Dendritic cell treated with granulocyte-macrophage colony-stimulating factor and Interleukin-4, amounts not matched to agents 40 ng/mL and 50 ng/mL, for 4 days (primary cell): ENCODE measurements around the gene RND2.
A peak's percentile ranks its signal among the peaks of the same experiment; 100 is the strongest.
"Not testable (repeated sequence)": the region's sequence is repeated elsewhere in the genome, so short reads cannot be mapped to it uniquely, and the experiment has no call there.

Experiments used
- H3K27ac Mint-ChIP-seq: one replicate; pipeline ENCODE4 v1.8.0; 2022; ENCODE audit warnings: mild to moderate bottlenecking, mixed read lengths
- H3K27me3 Mint-ChIP-seq: one replicate; pipeline ENCODE4 v1.8.0; 2022; ENCODE audit warnings: mild to moderate bottlenecking, mixed read lengths
- H3K36me3 Mint-ChIP-seq: one replicate; pipeline ENCODE4 v1.8.0; 2022; ENCODE audit warnings: low read depth, mixed read lengths
- H3K4me1 Mint-ChIP-seq: one replicate; pipeline ENCODE4 v1.8.0; 2022; ENCODE audit warnings: low read depth, mixed read lengths
- H3K4me3 Mint-ChIP-seq: one replicate; pipeline ENCODE4 v1.8.0; 2022; ENCODE audit warnings: mild to moderate bottlenecking, moderate library complexity, mixed read lengths
- H3K9me3 Mint-ChIP-seq: one replicate; pipeline ENCODE4 v1.8.0; 2022; ENCODE audit warnings: mixed read lengths
- intact Hi-C: fragments of 100-400 bp; cut with micrococcal nuclease; formaldehyde crosslinking; loops from one replicate; pipeline ENCODE4 v1.15.0; 2022

The RND2 gene

DNA sequence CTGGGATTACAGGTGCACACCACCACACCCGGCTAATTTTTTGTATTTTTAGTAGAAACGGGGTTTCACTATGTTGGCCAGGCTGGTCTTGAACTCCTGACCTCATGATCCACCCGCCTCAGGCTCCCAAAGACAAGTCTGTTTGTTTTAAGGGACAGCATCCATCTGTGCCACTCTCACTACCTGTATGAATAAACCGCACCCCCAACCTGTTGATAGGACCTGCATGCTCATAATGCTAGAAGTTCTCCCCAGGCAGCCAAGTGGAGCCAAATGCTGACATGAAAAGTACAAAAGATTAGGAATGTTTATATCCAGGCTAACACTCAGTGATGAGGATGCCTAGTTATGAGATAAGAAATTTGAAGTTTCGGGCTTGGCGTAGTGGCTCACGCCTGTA is 28.0 kb downstream of the RND2 start:
- H3K4me3 Mint-ChIP-seq, H3K27ac Mint-ChIP-seq, H3K9me3 Mint-ChIP-seq, intact Hi-C loops, H3K4me1 Mint-ChIP-seq, H3K27me3 Mint-ChIP-seq: not testable (repeated sequence)
- H3K36me3 Mint-ChIP-seq = peaks cover 48% of the 10 kb centered on the region

DNA sequence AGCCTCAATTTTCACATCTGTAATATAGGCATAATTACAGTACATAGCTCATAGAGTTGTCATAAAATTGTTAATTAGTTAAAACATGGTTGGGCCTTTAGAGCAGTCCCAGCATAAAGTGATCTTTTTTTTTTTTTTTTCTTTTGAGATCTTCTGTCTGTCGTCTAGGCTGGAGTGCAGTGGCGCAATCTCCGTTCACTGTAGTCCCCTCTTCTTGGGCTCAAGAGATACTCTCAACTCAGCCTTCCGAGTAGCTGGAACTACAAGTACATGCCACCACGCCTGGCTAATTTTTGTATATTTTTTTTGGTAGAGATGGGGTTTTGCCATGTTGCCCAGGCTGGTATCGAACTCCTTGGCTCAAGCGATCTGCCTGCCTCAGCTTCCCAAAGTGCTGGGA is 31.0 kb downstream of the RND2 start:
- peaks cover 35% of the 10 kb centered on the region for H3K36me3 Mint-ChIP-seq
- H3K27me3 Mint-ChIP-seq = no peaks in the 10 kb centered on the region
- H3K4me1 Mint-ChIP-seq = no peaks in the 10 kb centered on the region
- H3K27ac Mint-ChIP-seq = no peak overlapping the region
- intact Hi-C loops = no loop called here
- no peak overlapping the region for H3K4me3 Mint-ChIP-seq
- no peaks in the 10 kb centered on the region for H3K9me3 Mint-ChIP-seq

DNA sequence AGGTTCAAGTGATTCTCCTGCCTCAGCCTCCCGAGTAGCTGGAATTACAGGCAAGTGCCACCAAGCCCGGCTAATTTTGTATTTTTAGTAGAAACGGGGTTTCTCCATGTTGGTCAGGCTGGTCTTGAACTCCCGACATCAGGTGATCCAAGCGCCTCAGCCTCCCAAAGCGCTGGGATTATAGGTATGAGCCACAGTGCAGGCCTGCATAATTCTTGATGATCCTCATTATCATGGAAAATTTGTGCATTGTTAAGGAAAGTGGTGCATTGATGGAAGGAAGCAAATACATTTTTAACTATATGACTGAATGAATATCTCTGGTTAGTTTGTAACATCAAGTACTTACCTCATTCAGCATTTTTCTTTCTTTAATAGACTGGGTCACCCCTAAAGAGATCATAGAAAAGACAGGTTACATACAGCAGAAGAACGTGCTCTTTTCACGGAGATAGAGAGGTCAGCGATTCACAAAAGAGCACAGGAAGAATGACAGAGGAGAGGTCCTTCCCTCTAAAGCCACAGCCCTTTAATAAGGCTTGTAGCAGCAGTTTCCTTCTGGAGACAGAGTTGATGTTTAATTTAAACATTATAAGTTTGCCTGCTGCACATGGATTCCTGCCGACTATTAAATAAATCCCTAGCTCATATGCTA is 38.1 kb downstream of the RND2 start:
- Mint-ChIP-seq H3K27me3 (no peaks in the 10 kb centered on the region), H3K4me1 (no peaks in the 10 kb centered on the region), H3K27ac (no peak overlapping the region), H3K4me3 (no peak overlapping the region), H3K9me3 (no peaks in the 10 kb centered on the region), H3K36me3 (peaks cover 10% of the 10 kb centered on the region)
- intact Hi-C loops = no loop called here

DNA sequence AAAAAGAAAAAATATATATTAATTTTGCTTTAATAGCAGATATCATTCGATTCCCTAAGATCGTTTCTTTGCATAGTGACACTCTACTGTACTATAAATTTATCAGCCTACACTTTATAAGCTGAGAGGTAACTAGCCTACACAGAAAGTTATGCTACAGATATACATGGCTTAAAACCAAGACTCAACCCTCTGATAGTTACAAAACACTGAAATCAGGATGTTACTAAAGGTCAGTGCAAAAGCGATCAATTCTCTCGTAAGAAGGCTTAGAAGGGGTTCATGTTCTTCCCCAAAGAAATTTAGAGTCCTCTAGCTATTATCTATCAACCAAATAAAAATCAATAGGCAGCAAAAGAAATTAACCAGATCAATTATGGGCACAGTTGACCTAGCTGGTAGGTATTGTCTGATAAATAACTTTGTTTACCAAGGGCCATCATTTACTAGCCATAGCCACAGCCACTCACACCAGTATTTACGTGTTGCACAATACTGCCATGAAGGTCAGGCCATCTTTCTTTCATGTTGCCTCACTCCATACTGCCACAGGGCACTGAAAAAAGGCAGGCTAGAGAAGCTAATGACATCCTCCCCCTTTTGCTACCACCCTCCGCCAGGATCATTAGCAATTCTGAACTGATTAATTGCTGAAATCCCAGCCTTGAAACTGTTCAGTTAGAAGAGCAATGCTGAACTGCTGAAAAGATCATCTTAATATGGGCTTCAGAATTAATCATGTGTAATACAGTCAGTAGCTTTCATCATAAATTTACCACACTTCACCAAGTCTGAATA is 43.7 kb downstream of the RND2 start:
- intact Hi-C loops = no loop called here
- Mint-ChIP-seq H3K27me3 (no peaks in the 10 kb centered on the region), H3K4me3 (no peak overlapping the region), H3K4me1 (no peaks in the 10 kb centered on the region), H3K36me3 (no peaks in the 10 kb centered on the region), H3K9me3 (no peaks in the 10 kb centered on the region), H3K27ac (no peak overlapping the region)

DNA sequence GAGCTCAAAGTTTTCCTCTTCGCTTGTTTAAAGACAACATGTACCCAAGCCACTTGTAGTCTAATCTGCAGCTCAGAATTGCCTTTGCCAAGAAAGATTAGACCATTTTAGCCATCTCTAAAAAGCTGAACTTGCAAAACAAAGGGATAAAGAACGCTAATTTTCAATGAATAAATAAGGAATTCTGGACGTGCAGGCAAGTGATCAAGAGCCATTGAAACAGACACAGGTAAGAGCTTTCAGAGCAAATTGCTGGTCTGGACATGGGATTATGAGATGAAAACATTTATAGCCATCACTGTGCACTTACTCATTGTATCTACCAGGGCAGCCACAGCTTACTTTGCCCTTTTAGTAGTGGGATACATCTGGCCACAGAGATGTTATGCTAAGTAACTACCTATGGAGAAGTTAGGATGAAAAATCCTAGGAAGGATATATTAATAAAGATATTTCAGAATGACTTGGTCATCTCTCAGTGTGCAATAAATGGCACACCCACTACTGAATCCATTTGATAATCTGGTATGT is 44.4 kb downstream of the RND2 start:
- intact Hi-C loops = no loop called here
- H3K27me3 Mint-ChIP-seq = no peaks in the 10 kb centered on the region
- H3K4me3 Mint-ChIP-seq = no peak overlapping the region
- H3K4me1 Mint-ChIP-seq = no peaks in the 10 kb centered on the region
- H3K36me3 Mint-ChIP-seq = no peaks in the 10 kb centered on the region
- no peak overlapping the region for H3K27ac Mint-ChIP-seq
- no peaks in the 10 kb centered on the region for H3K9me3 Mint-ChIP-seq

DNA sequence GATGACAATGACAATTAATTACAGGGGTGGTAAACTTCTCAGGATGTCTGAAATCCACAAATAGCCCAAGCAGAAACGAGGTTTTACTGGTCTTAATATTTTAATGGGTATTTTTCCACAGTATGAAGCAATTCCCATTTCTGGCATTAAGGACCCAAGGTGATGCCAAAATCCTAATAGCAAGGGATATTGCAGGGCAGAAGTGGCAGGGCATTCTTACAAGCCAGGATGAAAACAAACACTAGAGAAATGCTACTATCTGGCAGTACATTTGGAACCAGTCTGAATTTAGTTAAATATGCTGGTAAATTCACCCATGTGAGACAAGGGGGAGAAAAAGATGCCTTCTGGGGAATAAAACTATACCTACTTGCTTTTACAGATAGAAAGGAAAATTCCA is 45.2 kb downstream of the RND2 start:
- intact Hi-C loops = no loop called here
- no peak overlapping the region for H3K27ac Mint-ChIP-seq
- no peak overlapping the region for H3K4me3 Mint-ChIP-seq
- no peaks in the 10 kb centered on the region for H3K36me3 Mint-ChIP-seq
- no peaks in the 10 kb centered on the region for H3K4me1 Mint-ChIP-seq
- H3K9me3 Mint-ChIP-seq = no peaks in the 10 kb centered on the region
- H3K27me3 Mint-ChIP-seq = no peaks in the 10 kb centered on the region

DNA sequence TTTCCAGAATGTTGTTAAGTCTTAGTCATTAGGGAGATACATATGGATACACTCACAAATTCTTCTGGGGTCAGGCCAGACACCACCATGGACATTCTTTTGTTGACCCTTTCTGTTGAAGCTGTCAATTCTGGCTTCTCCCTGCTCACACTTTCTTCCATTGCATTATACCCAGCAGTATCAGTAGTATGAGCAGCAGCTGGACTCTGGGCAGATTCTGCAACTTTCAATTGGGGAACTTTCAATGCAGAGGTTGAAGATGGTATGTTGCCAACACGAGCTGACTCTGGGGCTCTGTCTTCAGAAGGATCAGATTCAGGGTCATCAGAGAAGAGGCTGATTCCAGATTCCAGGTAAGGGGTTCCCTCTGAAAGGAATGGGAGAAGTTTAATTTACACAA is 45.8 kb downstream of the RND2 start:
- H3K4me3 Mint-ChIP-seq = no peak overlapping the region

DNA sequence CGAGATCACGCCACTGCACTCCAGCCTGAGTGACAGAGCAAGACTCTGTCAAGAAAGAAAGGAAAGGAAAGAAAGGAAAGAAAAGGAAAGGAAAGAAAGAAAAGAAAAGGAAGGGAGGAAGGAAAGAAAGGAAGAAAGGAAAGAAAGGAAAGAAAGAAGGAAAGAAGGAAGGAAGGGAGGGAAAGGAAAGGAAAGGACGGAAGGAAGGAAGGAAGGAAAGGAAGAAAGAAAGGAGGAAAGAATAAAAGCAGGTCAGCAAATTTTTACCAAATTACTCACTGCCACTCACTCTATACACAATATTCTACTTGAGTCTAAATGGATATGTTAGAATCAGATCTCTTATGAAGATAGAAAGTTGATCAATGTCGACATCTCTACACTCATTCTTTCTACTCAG is 49.8 kb downstream of the RND2 start:
- Mint-ChIP-seq H3K27ac (peak overlapping the region; percentile 4), H3K36me3 (peaks cover 7% of the 10 kb centered on the region), H3K4me3 (no peak overlapping the region), H3K9me3 (no peaks in the 10 kb centered on the region), H3K4me1 (no peaks in the 10 kb centered on the region), H3K27me3 (no peaks in the 10 kb centered on the region)
- intact Hi-C loops = no loop called here

More for the DNA sequence above, 45.8 kb downstream of the RND2 start:
- Mint-ChIP-seq H3K4me1 (no peaks in the 10 kb centered on the region), H3K36me3 (no peaks in the 10 kb centered on the region), H3K27me3 (no peaks in the 10 kb centered on the region), H3K9me3 (no peaks in the 10 kb centered on the region), H3K27ac (no peak overlapping the region)
- intact Hi-C loops = no loop called here

DNA sequence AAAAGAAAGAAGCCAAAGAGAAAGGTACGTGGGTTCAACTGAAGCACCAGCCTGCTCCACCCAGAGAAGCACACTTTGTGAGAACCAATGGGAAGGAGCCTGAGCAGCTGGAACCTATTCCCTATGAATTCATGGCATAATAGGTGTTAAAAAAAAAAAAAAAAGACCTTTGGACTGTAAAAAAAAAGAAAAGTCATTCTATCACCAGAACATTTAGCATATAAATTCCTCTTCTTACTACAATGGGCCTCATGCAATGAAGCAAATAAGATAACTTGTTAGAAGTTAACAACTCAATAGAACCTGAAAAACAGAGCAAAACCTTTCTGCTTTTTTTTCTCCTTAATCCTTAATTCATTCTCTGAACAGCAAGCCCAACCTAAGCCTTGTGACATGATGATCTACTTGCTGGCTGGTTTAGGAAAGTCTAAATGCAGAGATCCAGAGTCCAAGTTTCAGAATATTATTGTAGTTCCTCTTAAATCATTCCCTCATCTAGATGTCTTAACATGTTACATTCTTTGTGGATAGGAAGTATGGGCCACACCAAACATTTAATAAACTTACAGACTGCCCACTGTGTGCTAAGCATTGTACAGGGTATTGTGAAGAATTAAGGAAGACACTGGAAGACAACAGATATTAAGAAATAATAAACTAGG is 54.7 kb downstream of the RND2 start:
- intact Hi-C loops = loop anchor here (10.0 kb wide), 1 partner anchor 55 kb away; no protein-coding TSS in a partner anchor
- Mint-ChIP-seq H3K27me3 (no peaks in the 10 kb centered on the region), H3K4me1 (no peaks in the 10 kb centered on the region), H3K27ac (no peak overlapping the region), H3K9me3 (no peaks in the 10 kb centered on the region), H3K36me3 (peaks cover 7% of the 10 kb centered on the region), H3K4me3 (no peak overlapping the region)
